Measurements from ENCODE around the gene SSPN. TPM values are rescaled to one million over a fixed set of nuclear protein-coding genes. Genes with fewer than 3 reads are reported as not detected.

Gene SSPN
- total RNA-seq, 2 donors from 2014 or later = 8.5 to 13.5 TPM

- H3K9ac ChIP-seq (ENCODE audit: low read depth in 2 of 2, low read length in 2 of 2) = no peak overlapping the region
- H3K27me3 ChIP-seq = no peaks in the 10 kb centered on the region
- H3K4me3 ChIP-seq = no peak overlapping the region
- no peaks in the 10 kb centered on the region for H3K36me3 ChIP-seq
- DNase-seq = no peak
- TF ChIP-seq CTCF (IDR thresholded peaks at IDR 0.05) = no peak
- H3K9me3 ChIP-seq = no peaks in the 10 kb centered on the region
- H3K27ac ChIP-seq = peak overlapping the region; percentile 53
- no peaks in the 10 kb centered on the region for H3K4me1 ChIP-seq
- intact Hi-C loops (cut with DNase I) = no loop called here
Measured at GRCh38 chr12:26241080-26241479, 45.7 kb downstream of the SSPN start.

- Histone ChIP-seq H3K9ac (ENCODE audit: low read depth in 2 of 2, low read length in 2 of 2) (no peak overlapping the region), H3K9me3 (no peaks in the 10 kb centered on the region), H3K4me3 (no peak overlapping the region), H3K27me3 (no peaks in the 10 kb centered on the region), H3K27ac (peak overlapping the region; percentile 53), H3K4me1 (no peaks in the 10 kb centered on the region), H3K36me3 (no peaks in the 10 kb centered on the region)
- DNase-seq = peak; percentile 58
- TF ChIP-seq CTCF (IDR thresholded peaks at IDR 0.05) = no peak
- intact Hi-C loops (cut with DNase I) = no loop called here
Measured at GRCh38 chr12:26242683-26243082, 47.3 kb downstream of the SSPN start.

- H3K9me3 ChIP-seq = no peaks in the 10 kb centered on the region
- TF ChIP-seq CTCF (IDR thresholded peaks at IDR 0.05) = no peak
- H3K4me3 ChIP-seq = no peak overlapping the region
- no peak overlapping the region for H3K27ac ChIP-seq
- H3K9ac ChIP-seq (ENCODE audit: low read depth in 2 of 2, low read length in 2 of 2) = no peak overlapping the region
- no peak for DNase-seq
- intact Hi-C loops (cut with DNase I) = no loop called here
- H3K27me3 ChIP-seq = no peaks in the 10 kb centered on the region
- H3K4me1 ChIP-seq = no peaks in the 10 kb centered on the region
- H3K36me3 ChIP-seq = no peaks in the 10 kb centered on the region
Measured at GRCh38 chr12:26244503-26244902, 49.1 kb downstream of the SSPN start.

DNA sequence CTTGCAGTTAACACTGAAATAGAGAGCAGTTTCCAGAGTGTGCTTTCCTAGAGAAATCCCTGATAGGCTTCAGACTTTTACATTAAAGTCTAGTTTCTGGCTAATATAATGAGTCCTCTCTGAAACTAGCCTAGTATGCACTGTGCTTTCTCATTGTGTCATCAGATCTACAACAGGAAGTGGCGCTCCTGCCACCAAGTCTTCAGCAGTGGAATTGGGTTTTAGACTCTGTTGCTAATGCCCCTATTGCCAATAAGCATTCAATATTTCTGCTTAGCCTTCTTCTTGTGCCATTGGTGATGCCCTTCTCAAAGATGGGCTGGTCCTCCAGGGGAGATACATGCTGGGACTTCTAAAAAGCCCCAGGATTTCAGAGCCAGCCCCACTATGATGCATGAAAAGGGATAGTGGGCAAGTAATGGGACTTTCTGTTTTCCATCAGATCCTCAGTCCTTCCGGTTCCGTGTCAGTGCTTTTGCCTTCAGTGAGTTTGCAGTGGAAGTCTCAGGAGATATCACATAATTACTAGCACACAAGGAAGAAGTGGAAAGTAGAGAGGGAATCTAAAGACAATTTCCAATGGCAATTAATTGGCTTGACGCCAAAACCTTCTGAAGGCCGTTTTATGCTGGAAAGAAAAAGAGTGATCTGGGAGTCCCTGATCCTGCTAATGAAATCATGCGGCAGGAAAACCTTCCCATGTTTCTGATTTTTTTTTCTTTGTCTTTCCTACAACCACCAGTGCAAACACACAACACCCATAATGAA is 50.0 kb downstream of the SSPN start:
- peak overlapping the region; percentile 56 for H3K27ac ChIP-seq

DNA sequence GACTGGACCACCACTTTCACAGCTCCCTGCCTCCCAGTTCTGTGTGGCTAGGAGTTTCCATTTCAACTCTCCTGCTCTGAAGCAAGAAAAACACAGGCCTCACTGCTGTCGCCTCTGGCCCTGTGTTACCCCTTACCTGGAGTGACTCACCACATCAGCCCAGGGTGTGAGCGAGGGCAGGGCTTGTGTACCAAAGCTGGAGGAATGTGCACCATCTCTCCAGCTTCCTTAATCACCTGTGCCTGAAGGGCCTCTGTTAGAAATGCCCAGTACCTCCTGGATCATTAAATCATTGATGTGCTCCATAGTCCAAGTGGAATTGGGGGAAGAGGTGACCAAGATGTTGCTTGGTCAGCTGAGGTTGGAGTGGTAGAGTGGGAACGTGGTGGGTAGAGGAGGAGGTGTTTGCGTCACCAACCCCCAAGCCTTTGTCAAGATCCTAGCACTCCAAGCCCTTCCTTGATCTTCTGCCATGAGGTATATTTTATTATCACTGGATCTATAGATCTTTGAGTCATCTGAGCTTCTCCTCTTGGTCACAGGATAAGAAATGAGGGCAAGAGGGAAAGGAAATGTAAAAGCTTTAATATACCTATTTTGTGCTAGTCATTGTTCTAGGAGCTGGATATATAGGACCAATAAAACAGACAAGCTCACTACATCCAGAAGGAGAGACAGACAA is 51.3 kb downstream of the SSPN start:
- DNase-seq = peak; percentile 85
- Histone ChIP-seq H3K27me3 (no peaks in the 10 kb centered on the region), H3K4me1 (no peaks in the 10 kb centered on the region), H3K9me3 (no peaks in the 10 kb centered on the region), H3K27ac (peak overlapping the region; percentile 56), H3K9ac (ENCODE audit: low read depth in 2 of 2, low read length in 2 of 2) (peak overlapping the region in 1 of 2 donors; percentile 22), H3K36me3 (no peaks in the 10 kb centered on the region), H3K4me3 (no peak overlapping the region)
- intact Hi-C loops (cut with DNase I) = no loop called here
- no peak for TF ChIP-seq CTCF (IDR thresholded peaks at IDR 0.05)

More for the DNA sequence above, 50.0 kb downstream of the SSPN start:
- no peak for DNase-seq
- intact Hi-C loops (cut with DNase I) = no loop called here
- H3K9me3 ChIP-seq = no peaks in the 10 kb centered on the region
- H3K9ac ChIP-seq (ENCODE audit: low read depth in 2 of 2, low read length in 2 of 2) = peak overlapping the region in 1 of 2 donors; percentile 22
- no peak for TF ChIP-seq CTCF (IDR thresholded peaks at IDR 0.05)
- no peaks in the 10 kb centered on the region for H3K4me1 ChIP-seq
- no peak overlapping the region for H3K4me3 ChIP-seq
- no peaks in the 10 kb centered on the region for H3K27me3 ChIP-seq
- no peaks in the 10 kb centered on the region for H3K36me3 ChIP-seq
